Fibroblast of the aortic adventitia (primary cell): ENCODE measurements around the gene HMGB3. TPM values are rescaled to one million over a fixed set of nuclear protein-coding genes. Genes with fewer than 3 reads are reported as not detected.

ENCODE experiments used
- small RNA-seq: library from RNA; depleted of rRNA; stranded (forward); fragments of <200 nt; gene quantifications from one replicate; pipeline ENCODE3, GENCODE V24; 2012
- total RNA-seq: library from RNA; depleted of rRNA; stranded (reverse); fragments of >200 nt; gene quantifications from 2 replicates; pipeline ENCODE4 v1.2.3, GENCODE V29; 2012; ENCODE audit warnings: low replicate concordance

The HMGB3 gene
- total RNA-seq, 1 donor = 8.2 TPM

Small RNA genes within 50 kb of the gene (small RNA-seq; reads per million reads assigned to genes)
- gene RNA5SP525 (not detected), gene RNU6-383P (not detected), gene RPL12P50 (not detected)

Other genes with a start within 250 kb of the HMGB3 start
- 46.9 and 71.1 TPM in 2 replicates for gene CD99L2, start 84.7 kb upstream of the HMGB3 start, total RNA-seq
- gene GPR50, start 193.2 kb downstream of the HMGB3 start, total RNA-seq = not detected in 2 replicates